ENCODE results near the gene PDE5A.
"Not testable (repeated sequence)": the region's sequence is repeated elsewhere in the genome, so short reads cannot be mapped to it uniquely, and the experiment has no call there.

Gene PDE5A

GRCh38 chr4:119518230-119518892 is 110.2 kb downstream of the PDE5A start:
- no peak for DNase-seq

GRCh38 chr4:119517361-119518229 is 111.0 kb downstream of the PDE5A start:
- DNase-seq, result no peak

GRCh38 chr4:119512398-119512797 is 116.2 kb downstream of the PDE5A start:
- no peak for DNase-seq

- DNase-seq, result no peak
Observed at GRCh38 chr4:119510395-119511149, 118.0 kb downstream of the PDE5A start.

DNA sequence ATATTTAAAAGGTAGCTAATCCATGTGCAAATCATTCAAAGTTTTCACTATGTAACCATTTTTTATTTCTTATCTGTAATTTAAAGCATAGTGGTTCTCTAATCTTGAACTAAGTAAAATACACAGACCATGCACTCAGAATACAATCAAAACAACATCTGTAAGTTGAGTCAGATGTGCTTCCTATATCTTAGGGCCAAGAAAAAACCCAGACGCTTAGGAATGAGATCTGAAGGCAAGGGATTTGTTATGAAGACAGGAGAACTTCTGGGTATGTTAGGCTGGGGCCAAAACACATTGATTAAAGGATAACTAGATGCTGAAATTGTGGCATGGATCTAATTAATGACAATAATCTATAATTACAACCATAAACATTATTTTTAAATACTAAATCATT is 120.3 kb downstream of the PDE5A start:
- DNase-seq, result no peak

DNA sequence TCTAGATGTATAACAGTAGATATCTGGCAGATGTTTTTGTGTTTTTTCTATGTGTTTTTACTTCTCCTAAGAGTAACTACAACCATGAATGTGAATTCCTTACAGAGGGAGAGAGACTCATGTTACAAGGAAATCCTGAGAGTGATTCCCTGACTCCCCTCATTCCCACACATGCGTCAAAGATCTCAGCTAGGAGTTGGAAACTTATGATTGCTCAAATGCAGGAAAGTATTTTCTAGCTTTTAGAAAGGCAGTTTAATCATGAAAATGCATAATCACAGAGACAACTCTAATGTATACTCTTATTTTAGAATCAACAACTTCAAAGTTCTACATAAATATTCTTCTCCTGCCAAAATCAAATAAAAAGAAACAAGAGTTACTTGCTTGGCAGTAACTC is 121.8 kb downstream of the PDE5A start:
- no peak for DNase-seq

- DNase-seq, result no peak
Observed at GRCh38 chr4:119504616-119505015, 124.0 kb downstream of the PDE5A start.

- no peak for DNase-seq
Observed at GRCh38 chr4:119501740-119502139, 126.9 kb downstream of the PDE5A start.

- no peak for DNase-seq
Observed at GRCh38 chr4:119498527-119498926, 130.1 kb downstream of the PDE5A start.

DNA sequence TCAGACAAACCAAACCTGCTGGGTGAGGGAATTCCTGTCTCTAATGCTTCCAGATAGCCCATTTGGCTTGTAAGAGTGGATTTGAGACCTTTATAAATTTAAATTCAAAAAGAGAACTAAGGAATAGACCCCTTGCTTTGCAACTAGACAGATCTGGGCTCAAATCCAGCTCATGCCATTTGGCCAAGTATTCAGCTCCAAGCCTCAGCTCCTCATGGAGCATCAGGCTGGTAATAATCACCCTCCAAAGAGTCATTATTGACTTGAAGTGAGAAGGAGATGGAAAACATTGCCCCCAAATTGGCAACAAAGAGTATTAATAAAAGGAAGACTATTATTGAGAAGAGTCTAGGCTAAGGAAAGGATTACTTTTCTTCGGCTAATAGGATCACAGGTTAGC is 134.7 kb downstream of the PDE5A start:
- DNase-seq, result no peak

- DNase-seq, result no peak
Observed at GRCh38 chr4:119493419-119493818, 135.2 kb downstream of the PDE5A start.

GRCh38 chr4:119490335-119490734 is 138.3 kb downstream of the PDE5A start:
- no peak for DNase-seq

DNA sequence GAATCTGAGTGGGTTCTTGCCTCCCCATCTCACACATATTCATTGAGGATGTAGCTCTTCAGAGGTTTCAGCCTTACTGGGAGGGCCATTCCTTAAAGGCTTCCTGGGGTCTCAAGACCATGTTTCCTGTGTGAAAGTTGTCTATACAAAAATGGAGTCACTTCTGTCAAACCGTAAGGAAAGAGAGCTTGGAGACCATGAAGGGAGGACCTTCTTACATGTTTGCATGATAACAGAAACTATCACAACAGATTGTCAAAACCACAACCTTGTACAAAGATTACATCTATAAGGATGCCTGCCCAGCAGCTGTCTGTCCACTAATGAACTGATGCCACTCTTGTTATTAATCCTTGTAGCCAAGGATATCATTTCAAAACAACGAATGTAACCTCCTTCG is 139.3 kb downstream of the PDE5A start:
- no peak for DNase-seq

DNA sequence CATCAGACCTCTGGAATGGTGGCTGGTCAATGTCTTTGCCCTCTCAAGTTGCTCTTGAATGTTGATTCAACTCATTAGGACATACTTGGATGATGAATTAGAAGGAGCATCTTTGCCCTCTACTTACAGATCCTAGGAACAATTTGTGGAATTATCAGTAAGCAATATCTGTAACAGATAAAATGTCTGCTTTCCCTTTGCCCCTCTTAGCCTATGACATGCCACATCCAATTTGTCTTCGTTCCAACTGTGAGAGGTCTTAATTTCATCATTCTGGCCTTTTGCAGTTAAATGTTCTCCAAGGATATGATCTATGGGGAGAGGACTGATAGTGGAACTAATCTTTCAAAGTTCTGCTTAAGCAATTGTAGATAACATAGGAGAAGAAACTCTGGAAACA is 148.3 kb downstream of the PDE5A start:
- no peak for DNase-seq

- DNase-seq, result no peak
Observed at GRCh38 chr4:119479835-119480234, 148.8 kb downstream of the PDE5A start.

- DNase-seq, result no peak
Observed at GRCh38 chr4:119479180-119479808, 149.3 kb downstream of the PDE5A start.

DNA sequence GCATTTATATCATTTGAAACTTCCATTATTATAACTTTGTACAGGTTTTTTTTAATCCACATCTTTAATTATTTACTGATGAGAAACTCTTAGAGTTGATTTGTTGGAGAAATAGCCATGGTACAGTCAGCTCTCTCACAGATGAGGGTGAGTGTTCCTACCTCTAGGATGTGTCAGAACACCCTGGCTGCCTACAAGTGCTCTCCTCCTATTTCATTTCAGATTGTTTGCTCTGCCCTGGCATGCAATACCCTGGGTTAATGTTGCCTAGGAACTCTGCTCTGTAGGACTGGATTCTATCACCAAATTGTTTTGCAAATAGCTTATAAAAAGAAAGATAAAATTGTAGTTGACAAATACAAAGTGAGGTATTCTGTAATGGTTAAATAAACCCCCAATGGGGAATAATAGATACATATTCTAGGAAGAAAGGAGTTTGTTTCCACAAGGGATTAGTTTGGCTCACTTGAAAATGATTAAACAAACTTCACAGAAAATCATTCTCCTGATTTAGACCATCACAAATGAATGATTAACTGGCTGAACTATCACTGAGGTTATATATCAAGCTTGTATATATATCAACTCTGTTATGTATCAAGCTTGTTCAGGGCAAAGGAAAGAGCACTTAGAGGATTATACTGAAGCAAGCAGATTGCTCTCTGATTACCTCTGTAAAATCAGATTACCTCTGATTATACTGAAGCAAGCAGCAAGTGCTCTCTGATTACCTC is 150.0 kb downstream of the PDE5A start:
- no peak for DNase-seq

DNA sequence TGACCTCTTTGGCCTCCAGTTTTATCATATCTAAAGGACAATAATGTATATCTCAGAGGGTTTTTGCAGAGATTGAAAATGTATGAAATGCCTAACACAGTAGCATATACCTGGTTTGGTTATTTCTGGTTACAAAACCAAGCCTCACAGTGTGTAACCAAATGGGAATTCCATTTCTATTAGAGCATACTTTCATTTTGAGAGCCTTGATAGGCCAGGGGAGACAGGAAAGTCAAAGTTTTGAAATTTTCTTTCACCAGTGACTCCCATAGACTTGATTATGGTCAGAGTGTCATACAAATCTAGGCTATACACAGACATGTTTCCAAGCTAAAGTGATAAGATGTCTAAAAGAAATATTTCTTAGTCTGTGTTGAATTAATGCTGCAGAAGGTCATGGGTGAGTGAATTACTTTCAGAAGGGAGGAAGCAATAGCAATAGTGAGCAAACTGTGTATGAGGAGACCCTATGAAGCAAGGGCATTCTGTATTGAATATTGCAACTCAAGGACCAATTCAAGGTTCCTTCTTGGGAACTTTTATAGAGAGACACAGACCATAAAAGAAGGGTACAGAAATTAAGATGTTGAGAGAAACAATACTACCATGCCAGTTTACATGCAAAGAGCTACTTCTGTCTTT is 151.1 kb downstream of the PDE5A start:
- DNase-seq, result no peak

GRCh38 chr4:119471259-119471658 is 157.3 kb downstream of the PDE5A start:
- no peak for DNase-seq

DNA sequence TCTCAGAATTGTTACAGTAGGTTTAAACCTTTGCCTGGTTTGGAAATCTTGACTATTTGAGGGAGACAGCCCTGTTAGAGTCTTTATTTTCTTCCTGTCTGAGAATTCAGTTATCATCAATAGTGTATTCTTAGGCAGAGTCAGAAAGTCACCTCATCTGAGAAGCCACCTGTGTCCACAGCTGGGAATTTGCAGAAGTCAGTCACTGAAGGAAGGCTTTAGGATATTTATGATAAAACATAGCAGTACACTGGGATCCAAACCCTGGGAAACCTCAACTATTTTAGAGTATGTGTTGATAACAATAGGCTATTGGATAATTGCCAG is 157.9 kb downstream of the PDE5A start:
- not testable (repeated sequence) for DNase-seq

DNA sequence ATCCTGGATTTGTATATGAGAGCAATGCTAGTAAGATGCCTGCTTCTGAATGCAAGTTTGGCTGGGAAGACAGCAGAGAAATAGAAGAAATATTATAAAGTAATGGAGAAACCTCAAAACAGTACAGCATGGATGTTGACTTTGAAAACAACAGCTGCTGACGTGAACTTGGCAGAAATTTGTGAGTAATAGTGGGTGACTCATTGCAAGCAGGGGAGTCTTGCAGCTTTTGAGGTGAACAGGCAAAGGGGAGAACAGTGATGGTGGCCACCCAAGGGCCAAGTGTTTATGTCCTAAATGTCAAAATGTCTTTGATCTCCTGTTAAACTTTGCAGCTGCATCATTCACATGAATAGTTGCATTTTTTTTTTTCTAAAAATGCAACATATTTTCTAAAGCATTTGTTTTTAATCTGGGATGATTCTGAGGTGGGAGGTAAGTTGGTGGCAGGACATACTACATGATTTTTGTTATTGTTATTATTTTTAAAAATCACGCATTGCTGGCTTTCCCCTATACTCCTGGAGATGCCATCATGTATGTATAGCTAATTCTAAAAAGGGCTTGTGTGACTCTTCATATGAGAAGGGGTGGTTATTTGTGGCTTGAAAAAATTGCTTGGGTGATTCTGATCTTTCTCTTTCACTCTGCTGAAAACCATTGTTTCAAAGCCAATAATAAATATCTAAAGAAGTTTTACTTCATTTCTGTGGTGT is 158.4 kb downstream of the PDE5A start:
- DNase-seq, result not testable (repeated sequence)

All from activated effector memory CD4-positive, alpha-beta T cell treated with Interleukin-2 at 50 U/mL for 16 hours (primary cell).